Transverse colon (tissue), 4 donors: ENCODE measurements around the gene CUL3. TPM values are rescaled to one million over a fixed set of nuclear protein-coding genes. Genes with fewer than 3 reads are reported as not detected.
"Not testable (repeated sequence)": the region's sequence is repeated elsewhere in the genome, so short reads cannot be mapped to it uniquely, and the experiment has no call there.

ENCODE experiments used
- DNase-seq: peaks from one replicate; pipeline ENCODE4 v3.0.0-alpha.2; 2019
- H3K27ac ChIP-seq, 4 donors: fragments of 200-600 bp; sonication (generic); 2 replicates each; pipeline ENCODE4 v1.5.1; 2016 to 2018; ENCODE audit warnings: inconsistent platforms in 4 of 4
- H3K27me3 ChIP-seq: fragments of 200-600 bp; sonication (generic); 2 replicates; pipeline ENCODE4 v1.5.1; 2017; ENCODE audit warnings: inconsistent platforms
- H3K36me3 ChIP-seq, 4 donors: fragments of 200-600 bp; sonication (generic); 2 replicates each; pipeline ENCODE4 v1.5.1; 2017 to 2019; ENCODE audit warnings: inconsistent platforms in 4 of 4
- H3K4me1 ChIP-seq, 4 donors: fragments of 200-600 bp; sonication (generic); 2 replicates each; pipeline ENCODE4 v1.5.1; 2017 to 2020; ENCODE audit warnings: inconsistent platforms in 4 of 4
- H3K4me3 ChIP-seq, 4 donors: fragments of 200-600 bp; sonication (generic); 1 replicate in 1 of 4; 2 replicates in 3 of 4; pipeline versions ENCODE4 v1.5.1 to v1.6.1; 2017 to 2019; ENCODE audit warnings: inconsistent platforms in 4 of 4
- H3K9me3 ChIP-seq, 2 donors: fragments of 200-600 bp; sonication (generic); 2 replicates each; pipeline ENCODE4 v1.5.1; 2017 to 2019; ENCODE audit warnings: inconsistent platforms in 2 of 2
- CTCF ChIP-seq, 5 experiments: fragments of 200-600 bp in 3 of 5; fragments of 450-650 bp in 2 of 5; sonication (generic) in 3 of 5; IDR thresholded peaks; 1 replicate in 2 of 5; 2 replicates in 3 of 5; pipeline ENCODE4 v1.5.1; 2016 to 2017; ENCODE audit warnings: antibody characterized with exemption in 5 of 5, inconsistent platforms in 3 of 5, mild to moderate bottlenecking in 2 of 5, moderate library complexity in 1 of 5
- EP300 ChIP-seq: sonication (generic); formaldehyde crosslinking; IDR thresholded peaks from one replicate; pipeline ENCODE4 v1.6.1; 2017; ENCODE audit warnings: antibody characterized with exemption, low read depth
- POLR2A ChIP-seq: fragments of 450-650 bp; IDR thresholded peaks from one replicate; pipeline ENCODE4 v1.6.1; 2016; ENCODE audit warnings: antibody characterized with exemption, mild to moderate bottlenecking, moderate library complexity
- POLR2AphosphoS5 ChIP-seq, 3 donors: sonication (generic); formaldehyde crosslinking; IDR thresholded peaks; one replicate each; pipeline ENCODE4 v1.6.1; 2016; ENCODE audit warnings: antibody characterized with exemption in 3 of 3
- WGBS, 2 donors: methylation state at CpG; one replicate each; pipeline ENCODE4 v1.1.5; 2018; ENCODE audit warnings: low coverage in 1 of 2; 5-methylcytosine and 5-hydroxymethylcytosine counted together
- in situ Hi-C, 4 donors: fragments of 200-750 bp; cut with MboI; loops; one replicate each; pipeline versions ENCODE4 v1.15.0 to v1.15.1; 2017; ENCODE audit warnings: low sequenced_read_pairs in 3 of 4, low pct_ligation_motif_present in 1 of 4, low pct_unique_long_range_greater_than_20kb in 1 of 4
- intact Hi-C: fragments of 100-400 bp; cut with DNase I; formaldehyde crosslinking; loops from one replicate; pipeline ENCODE4 v1.15.1; 2023; ENCODE audit warnings: low total_unique reads
- total RNA-seq, 4 donors: library from RNA; depleted of rRNA; stranded (reverse); fragments of >200 nt; gene quantifications; one replicate each; pipeline ENCODE4 v1.1.0, GENCODE V29; 2016

CUL3 gene
- total RNA-seq, 4 donors from 2014 or later: 18.5 to 104 (median 57.9) TPM

- H3K27ac ChIP-seq: peak overlapping the region in 2 of 4 donors; percentile 21 to 42
- peaks cover 6 to 51% (median 14%) of the 10 kb centered on the region in 4 donors for H3K4me1 ChIP-seq
- H3K4me3 ChIP-seq: no peak overlapping the region
- no peaks in the 10 kb centered on the region for H3K36me3 ChIP-seq
- DNase-seq: no peak
- intact Hi-C loops: no loop called here
- 79 to 100% methylated on average over 1 to 2 of the region's 2 CpGs for WGBS, 2 donors
- no peaks in the 10 kb centered on the region for H3K9me3 ChIP-seq
- no peaks in the 10 kb centered on the region for H3K27me3 ChIP-seq
- TF ChIP-seq POLR2AphosphoS5 (IDR thresholded peaks at IDR 0.05) (no peak), EP300 (no peak), CTCF (IDR thresholded peaks at IDR 0.05) (no peak), POLR2A (no peak)
- in situ Hi-C loops: no loop called here
These were observed 60.5 kb downstream of the CUL3 start for GRCh38 chr2:224524657-224525056.

- in situ Hi-C loops: no loop called here
- 58 to 64% methylated on average over 5 to 6 of the region's 6 CpGs for WGBS, 2 donors
- intact Hi-C loops: no loop called here
- H3K9me3 ChIP-seq: no peaks in the 10 kb centered on the region
- H3K4me3 ChIP-seq: no peak overlapping the region
- no peaks in the 10 kb centered on the region for H3K27me3 ChIP-seq
- no peak for TF ChIP-seq POLR2AphosphoS5 (IDR thresholded peaks at IDR 0.05)
- TF ChIP-seq POLR2A: peak; percentile 12
- DNase-seq: no peak
- no peaks in the 10 kb centered on the region for H3K36me3 ChIP-seq
- H3K4me1 ChIP-seq: peaks cover 6 to 58% (median 19%) of the 10 kb centered on the region in 4 donors
- H3K27ac ChIP-seq: peak overlapping the region in 2 of 4 donors; percentile 21 to 42
These were observed 61.3 kb downstream of the CUL3 start for GRCh38 chr2:224523626-224524577.

- Histone ChIP-seq H3K27ac (peak overlapping the region in 1 of 4 donors; percentile 45), H3K4me1 (peaks cover 6 to 73% (median 24%) of the 10 kb centered on the region in 4 donors)
- H3K36me3 ChIP-seq, H3K27me3 ChIP-seq, DNase-seq, H3K9me3 ChIP-seq, in situ Hi-C loops, H3K4me3 ChIP-seq, intact Hi-C loops: not testable (repeated sequence)
- WGBS, 2 donors: 84 to 100% methylated on average over 6 to 10 of the region's 10 CpGs
These were observed 62.7 kb downstream of the CUL3 start for GRCh38 chr2:224522483-224522882.

GRCh38 chr2:224520064-224520463 is 65.1 kb downstream of the CUL3 start:
- Histone ChIP-seq H3K4me1 (peaks cover 0 to 63% (median 23%) of the 10 kb centered on the region in 4 donors), H3K27ac (peak overlapping the region; percentile 22 to 40 (median 28)), H3K36me3 (no peaks in the 10 kb centered on the region), H3K9me3 (no peaks in the 10 kb centered on the region), H3K27me3 (no peaks in the 10 kb centered on the region), H3K4me3 (no peak overlapping the region)
- in situ Hi-C loops (no loop called here), intact Hi-C loops (no loop called here)
- DNase-seq: no peak
- no peak for TF ChIP-seq POLR2A
- no peak for TF ChIP-seq CTCF (IDR thresholded peaks at IDR 0.05)
- peak in 1 of 3 donors; percentile 20 for TF ChIP-seq POLR2AphosphoS5 (IDR thresholded peaks at IDR 0.05)
- no peak for TF ChIP-seq EP300
- 40 to 47% methylated on average over 1 of the region's 1 CpG for WGBS, 2 donors

- in situ Hi-C loops: no loop called here
- TF ChIP-seq POLR2A (no peak), POLR2AphosphoS5 (IDR thresholded peaks at IDR 0.05) (no peak), CTCF (IDR thresholded peaks at IDR 0.05) (no peak), EP300 (no peak)
- Histone ChIP-seq H3K4me1 (peaks cover 0 to 52% (median 23%) of the 10 kb centered on the region in 4 donors), H3K4me3 (no peak overlapping the region), H3K27me3 (no peaks in the 10 kb centered on the region), H3K27ac (peak overlapping the region in 1 of 4 donors; percentile 32), H3K9me3 (no peaks in the 10 kb centered on the region), H3K36me3 (no peaks in the 10 kb centered on the region)
- 88% methylated on average over 4 of the region's 4 CpGs for WGBS, 2 donors
- DNase-seq: no peak
- intact Hi-C loops: no loop called here
These were observed 66.2 kb downstream of the CUL3 start for GRCh38 chr2:224518806-224519580.
